ENCODE measurements around the gene GPC6.

GPC6 gene

GRCh38 chr13:93775507-93776108, 549.0 kb downstream of the GPC6 start:
- no peak for DNase-seq (ENCODE audit: low read depth)

GRCh38 chr13:93776936-93777335, 550.3 kb downstream of the GPC6 start:
- no peak for DNase-seq (ENCODE audit: low read depth)

- DNase-seq (ENCODE audit: low read depth), result no peak
Measured at GRCh38 chr13:93777504-93777903, 550.9 kb downstream of the GPC6 start.

GRCh38 chr13:93778548-93778947, 551.9 kb downstream of the GPC6 start:
- DNase-seq (ENCODE audit: low read depth), result no peak

- no peak for DNase-seq (ENCODE audit: low read depth)
Measured at GRCh38 chr13:93784191-93784590, 557.6 kb downstream of the GPC6 start.

GRCh38 chr13:93786846-93787489, 560.4 kb downstream of the GPC6 start:
- DNase-seq (ENCODE audit: low read depth), result no peak

GRCh38 chr13:93788456-93788855, 561.8 kb downstream of the GPC6 start:
- no peak for DNase-seq (ENCODE audit: low read depth)

GRCh38 chr13:93789058-93789457, 562.5 kb downstream of the GPC6 start:
- no peak for DNase-seq (ENCODE audit: low read depth)

- no peak for DNase-seq (ENCODE audit: low read depth)
Measured at GRCh38 chr13:93794197-93794885, 567.7 kb downstream of the GPC6 start.

GRCh38 chr13:93797463-93797862, 570.9 kb downstream of the GPC6 start:
- no peak for DNase-seq (ENCODE audit: low read depth)

- no peak for DNase-seq (ENCODE audit: low read depth)
Measured at GRCh38 chr13:93800342-93800741, 573.7 kb downstream of the GPC6 start.

GRCh38 chr13:93805736-93806135, 579.1 kb downstream of the GPC6 start:
- DNase-seq (ENCODE audit: low read depth), result no peak

GRCh38 chr13:93806861-93807260, 580.3 kb downstream of the GPC6 start:
- DNase-seq (ENCODE audit: low read depth), result no peak

GRCh38 chr13:93810264-93810663, 583.7 kb downstream of the GPC6 start:
- no peak for DNase-seq (ENCODE audit: low read depth)

GRCh38 chr13:93811071-93811737, 584.6 kb downstream of the GPC6 start:
- DNase-seq (ENCODE audit: low read depth), result no peak

GRCh38 chr13:93811738-93812112, 585.1 kb downstream of the GPC6 start:
- DNase-seq (ENCODE audit: low read depth), result no peak

GRCh38 chr13:93814658-93815057, 588.1 kb downstream of the GPC6 start:
- no peak for DNase-seq (ENCODE audit: low read depth)

GRCh38 chr13:93818345-93818744, 591.7 kb downstream of the GPC6 start:
- no peak for DNase-seq (ENCODE audit: low read depth)

GRCh38 chr13:93819331-93819890, 592.8 kb downstream of the GPC6 start:
- DNase-seq (ENCODE audit: low read depth), result no peak

- DNase-seq (ENCODE audit: low read depth), result no peak
Measured at GRCh38 chr13:93824286-93824685, 597.7 kb downstream of the GPC6 start.

- DNase-seq (ENCODE audit: low read depth), result no peak
Measured at GRCh38 chr13:93834051-93834450, 607.4 kb downstream of the GPC6 start.

GRCh38 chr13:93843082-93843481, 616.5 kb downstream of the GPC6 start:
- no peak for DNase-seq (ENCODE audit: low read depth)

- no peak for DNase-seq (ENCODE audit: low read depth)
Measured at GRCh38 chr13:93847162-93847561, 620.6 kb downstream of the GPC6 start.
